Measurements from ENCODE around the gene SEMA3D.
A peak's percentile ranks its signal among the peaks of the same experiment; 100 is the strongest.

The SEMA3D gene

DNA sequence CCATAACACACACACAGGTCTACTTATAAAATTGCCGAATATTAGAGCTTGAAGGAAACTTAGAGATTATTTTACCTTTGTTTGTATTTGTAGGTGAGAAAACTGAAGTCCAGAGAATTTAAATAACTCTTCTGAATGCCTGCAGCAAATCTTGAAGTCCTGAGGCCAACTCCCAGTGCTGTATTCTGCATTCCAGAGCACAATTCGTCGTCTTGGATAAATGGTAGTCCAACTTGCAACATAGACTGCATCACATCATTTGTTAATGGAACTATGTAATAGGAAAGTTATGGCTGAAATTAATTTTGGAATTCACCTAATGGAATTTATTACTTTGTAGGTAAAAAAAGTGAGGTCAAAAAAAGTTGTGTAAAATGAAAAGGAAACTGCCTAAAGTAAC is 37.3 kb upstream of the SEMA3D start:
- TF ChIP-seq, protein P1, sequence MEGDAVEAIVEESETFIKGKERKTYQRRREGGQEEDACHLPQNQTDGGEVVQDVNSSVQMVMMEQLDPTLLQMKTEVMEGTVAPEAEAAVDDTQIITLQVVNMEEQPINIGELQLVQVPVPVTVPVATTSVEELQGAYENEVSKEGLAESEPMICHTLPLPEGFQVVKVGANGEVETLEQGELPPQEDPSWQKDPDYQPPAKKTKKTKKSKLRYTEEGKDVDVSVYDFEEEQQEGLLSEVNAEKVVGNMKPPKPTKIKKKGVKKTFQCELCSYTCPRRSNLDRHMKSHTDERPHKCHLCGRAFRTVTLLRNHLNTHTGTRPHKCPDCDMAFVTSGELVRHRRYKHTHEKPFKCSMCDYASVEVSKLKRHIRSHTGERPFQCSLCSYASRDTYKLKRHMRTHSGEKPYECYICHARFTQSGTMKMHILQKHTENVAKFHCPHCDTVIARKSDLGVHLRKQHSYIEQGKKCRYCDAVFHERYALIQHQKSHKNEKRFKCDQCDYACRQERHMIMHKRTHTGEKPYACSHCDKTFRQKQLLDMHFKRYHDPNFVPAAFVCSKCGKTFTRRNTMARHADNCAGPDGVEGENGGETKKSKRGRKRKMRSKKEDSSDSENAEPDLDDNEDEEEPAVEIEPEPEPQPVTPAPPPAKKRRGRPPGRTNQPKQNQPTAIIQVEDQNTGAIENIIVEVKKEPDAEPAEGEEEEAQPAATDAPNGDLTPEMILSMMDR (IDR thresholded peaks at IDR 0.05; ENCODE audit: low read depth, low read length, missing control alignments) = no peak
- DNase-seq (ENCODE audit: extremely low read depth, low read depth) = no peak
- no peak overlapping the region for H3K4me3 ChIP-seq (replicated peaks; ENCODE audit: low read depth, low read length)

- H3K4me3 ChIP-seq (replicated peaks; ENCODE audit: low read depth, low read length) = no peak overlapping the region
- TF ChIP-seq, protein P1 (IDR thresholded peaks at IDR 0.05; ENCODE audit: low read depth, low read length, missing control alignments) = no peak
- no peak for DNase-seq (ENCODE audit: extremely low read depth, low read depth)
Measured at GRCh38 chr7:85222522-85222921, 35.7 kb upstream of the SEMA3D start.

- TF ChIP-seq, protein P1 (IDR thresholded peaks at IDR 0.05; ENCODE audit: low read depth, low read length, missing control alignments) = no peak
- DNase-seq (ENCODE audit: extremely low read depth, low read depth) = no peak
- H3K4me3 ChIP-seq (replicated peaks; ENCODE audit: low read depth, low read length) = no peak overlapping the region
Measured at GRCh38 chr7:85221796-85222195, 34.9 kb upstream of the SEMA3D start.

- TF ChIP-seq, protein P1 (IDR thresholded peaks at IDR 0.05; ENCODE audit: low read depth, low read length, missing control alignments) = no peak
- no peak for DNase-seq (ENCODE audit: extremely low read depth, low read depth)
- no peak overlapping the region for H3K4me3 ChIP-seq (replicated peaks; ENCODE audit: low read depth, low read length)
Measured at GRCh38 chr7:85220651-85221050, 33.8 kb upstream of the SEMA3D start.

DNA sequence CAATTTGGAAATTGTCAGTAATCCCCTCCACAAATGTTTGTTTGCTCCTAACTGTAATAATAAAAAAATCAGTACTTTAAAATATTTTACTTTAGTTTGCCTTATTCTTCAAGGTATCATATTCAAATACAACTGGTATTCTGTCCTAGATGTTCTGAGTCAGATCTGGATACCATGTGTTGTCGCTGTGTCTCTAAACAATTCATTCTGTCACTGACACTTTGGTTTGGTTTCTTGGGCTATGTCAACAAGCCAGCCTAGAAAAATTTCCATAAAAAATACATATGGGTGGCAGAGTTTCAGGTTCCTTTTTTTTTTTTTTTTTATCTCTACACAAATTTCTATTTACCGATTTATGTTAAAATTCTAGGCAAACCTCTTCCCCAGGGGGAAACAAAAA is 33.2 kb upstream of the SEMA3D start:
- peak; percentile 7 for DNase-seq (ENCODE audit: extremely low read depth, low read depth)
- H3K4me3 ChIP-seq (replicated peaks; ENCODE audit: low read depth, low read length) = no peak overlapping the region
- TF ChIP-seq, protein P1 (IDR thresholded peaks at IDR 0.05; ENCODE audit: low read depth, low read length, missing control alignments) = no peak

DNA sequence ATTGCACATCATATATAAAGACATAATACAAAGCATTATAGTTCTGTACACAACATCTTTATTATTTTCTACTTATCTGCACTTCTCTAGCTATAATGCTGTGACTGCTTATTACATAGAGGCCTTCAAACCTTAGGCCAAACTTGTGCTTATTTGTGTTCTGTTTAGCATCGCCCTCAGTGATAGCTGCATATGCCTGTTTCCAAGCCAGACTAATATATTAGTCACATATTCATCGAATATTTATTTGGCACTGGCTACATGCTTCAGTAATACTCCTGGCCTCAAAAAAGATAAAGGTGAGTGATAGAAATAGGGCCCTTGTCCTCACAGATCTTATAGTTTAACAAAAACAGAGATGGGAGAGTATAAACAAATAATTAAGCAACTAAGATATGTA is 30.2 kb upstream of the SEMA3D start:
- DNase-seq (ENCODE audit: extremely low read depth, low read depth) = no peak
- TF ChIP-seq, protein P1 (IDR thresholded peaks at IDR 0.05; ENCODE audit: low read depth, low read length, missing control alignments) = no peak
- no peak overlapping the region for H3K4me3 ChIP-seq (replicated peaks; ENCODE audit: low read depth, low read length)

DNA sequence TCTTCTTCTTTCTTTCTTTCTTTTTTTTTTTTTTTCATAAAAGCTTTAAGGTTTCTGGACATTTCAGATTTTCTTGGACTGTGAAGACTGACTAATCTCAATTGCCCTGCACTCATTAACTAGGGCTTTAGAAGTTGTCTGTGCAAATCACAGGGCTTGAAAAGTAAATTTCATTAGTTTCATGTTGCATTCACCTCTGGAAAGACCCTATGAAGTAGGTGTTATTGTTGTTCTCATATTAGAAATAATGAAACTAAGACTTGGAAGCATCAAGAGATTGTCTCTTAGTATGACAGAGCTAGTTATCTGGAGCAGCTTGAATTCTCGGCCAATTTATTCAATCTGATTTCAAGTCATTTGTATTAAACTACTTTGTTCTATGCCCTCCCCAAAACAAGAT is 28.2 kb upstream of the SEMA3D start:
- DNase-seq (ENCODE audit: extremely low read depth, low read depth) = no peak
- TF ChIP-seq, protein P1 (IDR thresholded peaks at IDR 0.05; ENCODE audit: low read depth, low read length, missing control alignments) = no peak
- no peak overlapping the region for H3K4me3 ChIP-seq (replicated peaks; ENCODE audit: low read depth, low read length)

All from HFF-Myc (cell line).